Subcutaneous adipose tissue (tissue), 4 donors: ENCODE results near the gene PRKD1. TPM values are rescaled to one million over a fixed set of nuclear protein-coding genes. Genes with fewer than 3 reads are reported as not detected.

Experiments used
- total RNA-seq, 4 donors: library from RNA; depleted of rRNA; stranded (reverse); fragments of >200 nt; gene quantifications; one replicate each; pipeline ENCODE4 v1.1.0, GENCODE V29; 2016
- TF ChIP-seq, protein P1 (sequence below): fragments of 450-650 bp; IDR thresholded peaks from one replicate; pipeline ENCODE4 v1.5.1; 2016; ENCODE audit warnings: low read depth, mild to moderate bottlenecking, control low read depth, antibody characterized with exemption, moderate library complexity

The PRKD1 gene
- total RNA-seq, 4 donors from 2014 or later = 7.8 to 19.4 (median 19.1) TPM

GRCh38 chr14:29668201-29668600 lies 259.4 kb downstream of the PRKD1 start:
- TF ChIP-seq, protein P1, sequence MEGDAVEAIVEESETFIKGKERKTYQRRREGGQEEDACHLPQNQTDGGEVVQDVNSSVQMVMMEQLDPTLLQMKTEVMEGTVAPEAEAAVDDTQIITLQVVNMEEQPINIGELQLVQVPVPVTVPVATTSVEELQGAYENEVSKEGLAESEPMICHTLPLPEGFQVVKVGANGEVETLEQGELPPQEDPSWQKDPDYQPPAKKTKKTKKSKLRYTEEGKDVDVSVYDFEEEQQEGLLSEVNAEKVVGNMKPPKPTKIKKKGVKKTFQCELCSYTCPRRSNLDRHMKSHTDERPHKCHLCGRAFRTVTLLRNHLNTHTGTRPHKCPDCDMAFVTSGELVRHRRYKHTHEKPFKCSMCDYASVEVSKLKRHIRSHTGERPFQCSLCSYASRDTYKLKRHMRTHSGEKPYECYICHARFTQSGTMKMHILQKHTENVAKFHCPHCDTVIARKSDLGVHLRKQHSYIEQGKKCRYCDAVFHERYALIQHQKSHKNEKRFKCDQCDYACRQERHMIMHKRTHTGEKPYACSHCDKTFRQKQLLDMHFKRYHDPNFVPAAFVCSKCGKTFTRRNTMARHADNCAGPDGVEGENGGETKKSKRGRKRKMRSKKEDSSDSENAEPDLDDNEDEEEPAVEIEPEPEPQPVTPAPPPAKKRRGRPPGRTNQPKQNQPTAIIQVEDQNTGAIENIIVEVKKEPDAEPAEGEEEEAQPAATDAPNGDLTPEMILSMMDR = no peak

DNA sequence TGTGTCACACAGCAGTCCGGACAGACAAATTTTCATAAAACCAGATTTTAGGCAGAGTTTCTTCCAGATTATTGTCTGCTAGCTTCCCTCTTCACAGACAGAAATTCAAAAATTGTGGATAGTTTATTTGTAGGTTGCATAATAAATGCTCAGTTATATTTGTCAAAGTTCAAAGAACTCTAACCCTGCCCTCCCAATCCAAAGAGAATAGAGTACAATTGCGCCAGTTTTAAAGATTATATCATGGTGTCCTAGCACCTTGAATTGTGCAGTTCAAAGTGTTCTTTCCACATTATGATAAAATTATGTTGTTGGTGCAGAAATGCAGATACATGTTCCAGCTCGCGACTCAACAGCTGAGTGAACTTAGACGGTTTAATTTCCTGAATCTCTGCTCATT lies 263.1 kb downstream of the PRKD1 start:
- TF ChIP-seq, protein P1 = no peak

DNA sequence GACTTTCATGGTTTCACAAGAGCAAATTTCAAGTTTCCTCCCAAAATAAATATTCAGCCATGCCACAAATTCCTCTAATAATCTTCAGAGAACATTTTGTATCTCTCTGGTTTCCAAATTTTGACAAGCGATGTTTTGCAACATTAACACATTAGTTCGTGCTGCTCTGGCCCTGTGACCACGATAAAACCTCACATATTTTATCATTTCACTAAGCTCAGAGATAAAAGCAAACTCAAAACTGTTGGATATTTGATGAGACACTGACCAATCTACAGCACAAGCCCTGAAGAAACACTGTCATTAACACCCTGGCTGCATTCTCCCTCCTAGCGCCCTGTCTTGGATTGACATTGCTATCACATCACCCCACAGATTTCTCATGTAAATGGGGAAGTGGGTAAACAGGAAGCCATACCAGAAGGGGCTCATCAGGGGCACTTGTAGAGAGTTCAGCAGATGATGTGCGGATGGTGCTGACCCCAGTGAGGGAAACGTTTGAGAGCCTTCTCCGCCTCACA lies 264.3 kb downstream of the PRKD1 start:
- TF ChIP-seq, protein P1 = no peak

GRCh38 chr14:29654901-29655550 lies 272.6 kb downstream of the PRKD1 start:
- TF ChIP-seq, protein P1 = no peak

DNA sequence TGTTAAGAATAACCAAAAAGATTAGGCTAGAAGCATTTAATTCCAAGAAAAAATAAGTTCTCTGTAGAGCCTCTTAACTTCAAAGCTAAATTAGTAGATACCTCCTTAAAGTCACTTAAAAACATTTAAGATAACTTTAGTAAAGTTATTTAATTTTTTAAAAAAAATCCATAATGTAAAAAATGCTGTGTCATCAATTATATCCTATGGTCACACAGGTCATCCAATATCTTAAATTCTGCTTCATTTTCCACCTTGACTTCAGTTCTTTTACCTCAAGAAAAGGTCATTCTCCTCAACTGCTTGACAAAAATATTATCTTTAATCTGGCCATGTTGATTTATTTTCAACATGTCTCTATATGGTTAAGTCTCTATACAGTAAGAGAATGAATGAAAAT lies 274.3 kb downstream of the PRKD1 start:
- TF ChIP-seq, protein P1 = no peak

DNA sequence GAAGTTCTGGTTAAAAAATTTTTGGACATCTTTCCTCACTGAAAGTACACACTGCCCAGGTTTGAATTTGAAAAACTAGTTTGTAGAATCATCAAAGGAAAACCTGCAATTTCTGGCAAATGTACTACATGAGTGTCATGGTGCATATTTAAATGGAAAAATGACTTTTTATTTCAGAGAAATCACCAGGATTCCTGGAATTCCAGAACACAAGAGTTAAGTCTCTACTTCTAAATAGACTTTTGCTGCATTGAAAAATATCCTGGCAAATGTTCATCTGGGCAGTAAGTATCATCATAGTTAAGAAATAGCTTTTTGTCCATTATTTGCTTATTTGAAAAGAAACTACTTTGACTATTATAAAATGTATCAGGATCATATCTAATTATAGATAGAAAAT lies 275.1 kb downstream of the PRKD1 start:
- TF ChIP-seq, protein P1 = no peak

GRCh38 chr14:29650554-29651269 lies 276.9 kb downstream of the PRKD1 start:
- TF ChIP-seq, protein P1 = no peak
